ENCODE measurements around the gene OLFM4. TPM values are rescaled to one million over a fixed set of nuclear protein-coding genes. Genes with fewer than 3 reads are reported as not detected.
"Not testable (repeated sequence)": the region's sequence is repeated elsewhere in the genome, so short reads cannot be mapped to it uniquely, and the experiment has no call there.

Gene OLFM4
- total RNA-seq, 2 donors from 2014 or later: 1.1 to 1.2 TPM

GRCh38 chr13:53007872-53008271 lies 20.7 kb upstream of the OLFM4 start:
- Histone ChIP-seq H3K36me3 (no peaks in the 10 kb centered on the region), H3K9me3 (no peaks in the 10 kb centered on the region), H3K27ac (no peak overlapping the region), H3K4me3 (no peak overlapping the region), H3K27me3 (replicated peaks; ENCODE audit: insufficient read depth) (no peaks in the 10 kb centered on the region), H3K4me1 (ENCODE audit: control insufficient read depth in 1 of 2, low read depth in 2 of 2) (no peaks in the 10 kb centered on the region)
- no peak for ATAC-seq (ENCODE audit: insufficient number of reproducible peaks, low FRiP score, low read depth)
- no peak for TF ChIP-seq CTCF (IDR thresholded peaks at IDR 0.05)
- no peak for DNase-seq (ENCODE audit: low spot score)

GRCh38 chr13:53010374-53011105 lies 18.1 kb upstream of the OLFM4 start:
- H3K4me1 ChIP-seq (ENCODE audit: control insufficient read depth in 1 of 2, low read depth in 2 of 2): no peaks in the 10 kb centered on the region
- no peaks in the 10 kb centered on the region for H3K36me3 ChIP-seq
- no peaks in the 10 kb centered on the region for H3K27me3 ChIP-seq (replicated peaks; ENCODE audit: insufficient read depth)
- DNase-seq (ENCODE audit: low spot score): no peak
- no peak for ATAC-seq (ENCODE audit: insufficient number of reproducible peaks, low FRiP score, low read depth)
- no peak overlapping the region for H3K27ac ChIP-seq
- no peaks in the 10 kb centered on the region for H3K9me3 ChIP-seq
- no peak overlapping the region for H3K4me3 ChIP-seq
- no peak for TF ChIP-seq CTCF (IDR thresholded peaks at IDR 0.05)

- DNase-seq (ENCODE audit: low spot score) (no peak), ATAC-seq (ENCODE audit: insufficient number of reproducible peaks, low FRiP score, low read depth) (no peak)
- TF ChIP-seq CTCF (IDR thresholded peaks at IDR 0.05): no peak
- Histone ChIP-seq H3K4me1 (ENCODE audit: control insufficient read depth in 1 of 2, low read depth in 2 of 2) (no peaks in the 10 kb centered on the region), H3K27me3 (replicated peaks; ENCODE audit: insufficient read depth) (no peaks in the 10 kb centered on the region), H3K27ac (no peak overlapping the region), H3K9me3 (no peaks in the 10 kb centered on the region), H3K4me3 (no peak overlapping the region), H3K36me3 (no peaks in the 10 kb centered on the region)
These were observed 15.9 kb upstream of the OLFM4 start for GRCh38 chr13:53012707-53013106.

GRCh38 chr13:53013113-53013512 lies 15.5 kb upstream of the OLFM4 start:
- no peak for TF ChIP-seq CTCF (IDR thresholded peaks at IDR 0.05)
- DNase-seq (ENCODE audit: low spot score) (no peak), ATAC-seq (ENCODE audit: insufficient number of reproducible peaks, low FRiP score, low read depth) (no peak)
- no peaks in the 10 kb centered on the region for H3K27me3 ChIP-seq (replicated peaks; ENCODE audit: insufficient read depth)
- H3K27ac ChIP-seq: no peak overlapping the region
- no peaks in the 10 kb centered on the region for H3K9me3 ChIP-seq
- H3K4me1 ChIP-seq (ENCODE audit: control insufficient read depth in 1 of 2, low read depth in 2 of 2): no peaks in the 10 kb centered on the region
- no peaks in the 10 kb centered on the region for H3K36me3 ChIP-seq
- H3K4me3 ChIP-seq: no peak overlapping the region

GRCh38 chr13:53014018-53014417 lies 14.6 kb upstream of the OLFM4 start:
- H3K27ac ChIP-seq; H3K4me1 ChIP-seq (ENCODE audit: control insufficient read depth in 1 of 2, low read depth in 2 of 2); DNase-seq (ENCODE audit: low spot score); ATAC-seq (ENCODE audit: insufficient number of reproducible peaks, low FRiP score, low read depth); H3K27me3 ChIP-seq (replicated peaks; ENCODE audit: insufficient read depth); H3K36me3 ChIP-seq; H3K9me3 ChIP-seq; H3K4me3 ChIP-seq: not testable (repeated sequence)

Data from thoracic aorta (tissue), 2 donors.